HepG2 (cell line): ENCODE data around the gene TRIM28. TPM values are rescaled to one million over a fixed set of nuclear protein-coding genes. Genes with fewer than 3 reads are reported as not detected.

Experiments used
- AGO1 ChIP-seq: fragments of 200-400 bp; formaldehyde crosslinking; IDR thresholded peaks from 2 replicates; pipeline ENCODE4 v1.6.1; 2017; ENCODE audit warnings: mild to moderate bottlenecking, low read depth, low read length, moderate library complexity; ENCODE audit not compliant: poor library complexity, severe bottlenecking
- CEBPG ChIP-seq: IDR thresholded peaks from 2 replicates; pipeline ENCODE4 v1.6.1; 2016
- DNMT1 ChIP-seq: sonication (generic); formaldehyde crosslinking; IDR thresholded peaks from 2 replicates; pipeline ENCODE4 v1.5.1; 2020; ENCODE audit warnings: mild to moderate bottlenecking, missing genetic modification reagents
- EP300 ChIP-seq, 3 experiments: sonication (generic) in 1 of 3; formaldehyde crosslinking in 1 of 3; IDR thresholded peaks; 2 replicates each; pipeline versions ENCODE4 v1.5.1 to v1.6.1; 2011 to 2020; ENCODE audit warnings: low read depth in 2 of 3, low read length in 2 of 3, borderline replicate concordance in 1 of 3, improper control_type of control experiment in 1 of 3, mild to moderate bottlenecking in 1 of 3, missing genetic modification reagents in 1 of 3, moderate library complexity in 1 of 3
- GRHL1 ChIP-seq: sonication (generic); formaldehyde crosslinking; conservative IDR thresholded peaks from 2 replicates; pipeline ENCODE4 v1.8.0; 2022; ENCODE audit warnings: missing genetic modification reagents
- HDAC2 ChIP-seq: sonication (generic); formaldehyde crosslinking; IDR thresholded peaks from 2 replicates; pipeline ENCODE4 v1.4.0; 2020; ENCODE audit warnings: missing genetic modification reagents
- HMG20B ChIP-seq: conservative IDR thresholded peaks from 2 replicates; pipeline ENCODE4 v1.6.1; 2016; ENCODE audit warnings: missing genetic modification reagents, missing compliant biosample characterization
- MAF1 ChIP-seq: sonication (generic); formaldehyde crosslinking; IDR thresholded peaks from 2 replicates; pipeline ENCODE4 v1.5.0; 2020; ENCODE audit warnings: missing genetic modification reagents, borderline replicate concordance
- MIER2 ChIP-seq: IDR thresholded peaks from 2 replicates; pipeline ENCODE4 v1.6.1; 2016; ENCODE audit warnings: missing biosample characterization, missing genetic modification reagents
- NCOA5 ChIP-seq: sonication (generic); formaldehyde crosslinking; IDR thresholded peaks from 2 replicates; pipeline ENCODE4 v1.4.0; 2020; ENCODE audit warnings: missing genetic modification reagents
- NR3C1 ChIP-seq: sonication (generic); formaldehyde crosslinking; IDR thresholded peaks from 2 replicates; pipeline ENCODE4 v1.4.0; 2020; ENCODE audit warnings: missing genetic modification reagents
- PLRG1 ChIP-seq: fragments of 450-650 bp; conservative IDR thresholded peaks from 2 replicates; pipeline ENCODE4 v1.6.1; 2016
- RCOR2 ChIP-seq: IDR thresholded peaks from 2 replicates; pipeline ENCODE4 v1.6.1; 2016; ENCODE audit warnings: missing biosample characterization, missing genetic modification reagents
- RORA ChIP-seq: sonication (generic); formaldehyde crosslinking; IDR thresholded peaks from 2 replicates; pipeline ENCODE4 v1.5.0; 2020; ENCODE audit warnings: mild to moderate bottlenecking, missing genetic modification reagents, moderate library complexity
- SOX6 ChIP-seq, 2 experiments: fragments of 450-650 bp in 1 of 2; sonication (generic) in 1 of 2; formaldehyde crosslinking in 1 of 2; IDR thresholded peaks; 2 replicates each; pipeline versions ENCODE4 v1.4.0 to v1.6.1; 2017 to 2020; ENCODE audit warnings: antibody characterized with exemption in 1 of 2, mild to moderate bottlenecking in 1 of 2, missing genetic modification reagents in 1 of 2
- SRSF1 ChIP-seq: fragments of 200-400 bp; formaldehyde crosslinking; optimal IDR thresholded peaks from 2 replicates; pipeline ENCODE3; 2017; ENCODE audit warnings: mild to moderate bottlenecking, low read depth, low read length, moderate library complexity
- TBL1XR1 ChIP-seq: fragments of 150-350 bp; IDR thresholded peaks from 2 replicates; pipeline ENCODE4 v1.6.1; 2014; ENCODE audit warnings: borderline replicate concordance, low read length; ENCODE audit not compliant: partially characterized antibody
- TBX2 ChIP-seq: sonication (generic); formaldehyde crosslinking; IDR thresholded peaks from 2 replicates; pipeline ENCODE4 v1.5.0; 2020; ENCODE audit warnings: missing genetic modification reagents, mild to moderate bottlenecking, borderline replicate concordance
- ZFP90 ChIP-seq: sonication (generic); formaldehyde crosslinking; IDR thresholded peaks from 2 replicates; pipeline ENCODE4 v1.8.0; 2022; ENCODE audit warnings: missing genetic modification reagents, mild to moderate bottlenecking, inconsistent platforms, borderline replicate concordance
- ZNF235 ChIP-seq: sonication (generic); formaldehyde crosslinking; IDR thresholded peaks from 2 replicates; pipeline ENCODE4 v1.8.1; 2023; ENCODE audit warnings: mild to moderate bottlenecking, missing genetic modification reagents, borderline replicate concordance
- ZNF367 ChIP-seq: sonication (generic); formaldehyde crosslinking; IDR thresholded peaks from 2 replicates; pipeline ENCODE4 v1.4.0; 2020; ENCODE audit warnings: missing genetic modification reagents, borderline replicate concordance
- ZNF556 ChIP-seq: sonication (generic); formaldehyde crosslinking; IDR thresholded peaks from 2 replicates; pipeline ENCODE4 v1.4.0; 2020; ENCODE audit warnings: mild to moderate bottlenecking, missing genetic modification reagents, borderline replicate concordance
- ZNF563 ChIP-seq: sonication (generic); formaldehyde crosslinking; IDR thresholded peaks from 2 replicates; pipeline ENCODE4 v1.8.0; 2022; ENCODE audit warnings: mild to moderate bottlenecking, moderate library complexity, missing genetic modification reagents
- ZNF713 ChIP-seq: sonication (generic); formaldehyde crosslinking; IDR thresholded peaks from 2 replicates; pipeline ENCODE4 v1.4.0; 2020; ENCODE audit warnings: mild to moderate bottlenecking, missing genetic modification reagents
- ZNF792 ChIP-seq: IDR thresholded peaks from 2 replicates; pipeline ENCODE4 v1.6.1; 2016
- polyA plus RNA-seq, 8 experiments: library from polyadenylated mRNA; depleted of rRNA in 3 of 8; stranded (reverse) in 7 of 8; unstranded in 1 of 8; fragments of >200 nt; fragmentation: Illumina TruSeq in 4 of 8; extraction: Trizol in 4 of 8; gene quantifications; 2 replicates each; pipeline versions ENCODE4 v1.2.1 to v1.2.3, GENCODE V29; 2011 to 2016; ENCODE audit warnings: low read depth in 4 of 8, missing spikeins in 1 of 8, mixed read lengths in 1 of 8; ENCODE audit not compliant: insufficient read depth in 1 of 8
- total RNA-seq, 5 experiments: library from RNA; depleted of rRNA; stranded (reverse); fragments of >200 nt; fragmentation: Illumina TruSeq; extraction: Trizol; gene quantifications; 2 replicates each; pipeline ENCODE4 v1.2.3, GENCODE V29; 2016; ENCODE audit warnings: low read depth in 1 of 5
- TF ChIP-seq, protein P1 (sequence below): sonication (generic); formaldehyde crosslinking; IDR thresholded peaks from 2 replicates; pipeline ENCODE4 v1.8.0; 2023; ENCODE audit warnings: mild to moderate bottlenecking, missing genetic modification reagents
- TF ChIP-seq, protein P2 (sequence below): sonication (generic); formaldehyde crosslinking; conservative IDR thresholded peaks from 2 replicates; pipeline ENCODE4 v1.4.0; 2020; ENCODE audit warnings: missing genetic modification reagents

TRIM28 gene
- total and polyA plus RNA-seq, 2 of the 13 experiments (the other 11 are each of a cell fraction or from before 2014, with no cell fraction given): 361 to 439 TPM

- TF ChIP-seq, protein P1, sequence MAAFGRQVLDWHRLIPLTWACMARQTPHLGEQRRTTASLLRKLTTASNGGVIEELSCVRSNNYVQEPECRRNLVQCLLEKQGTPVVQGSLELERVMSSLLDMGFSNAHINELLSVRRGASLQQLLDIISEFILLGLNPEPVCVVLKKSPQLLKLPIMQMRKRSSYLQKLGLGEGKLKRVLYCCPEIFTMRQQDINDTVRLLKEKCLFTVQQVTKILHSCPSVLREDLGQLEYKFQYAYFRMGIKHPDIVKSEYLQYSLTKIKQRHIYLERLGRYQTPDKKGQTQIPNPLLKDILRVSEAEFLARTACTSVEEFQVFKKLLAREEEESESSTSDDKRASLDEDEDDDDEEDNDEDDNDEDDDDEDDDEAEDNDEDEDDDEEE (CRISPR knock-in tag): peak; percentile 74; the same call in 1 of the 2 replicates
- TF ChIP-seq PLRG1 (no peak), ZNF792 (CRISPR knock-in tag) (peak; percentile 51; the same call in 1 of the 2 replicates), AGO1 (peak; percentile 93), CEBPG (CRISPR knock-in tag) (no peak), GRHL1 (CRISPR knock-in tag) (no peak), TBX2 (CRISPR knock-in tag) (peak; percentile 65; the same call in 1 of the 2 replicates), ZNF563 (CRISPR knock-in tag) (peak; percentile 52; the same call in 1 of the 2 replicates), ZFP90 (CRISPR knock-in tag) (peak; percentile 45; the same call in 1 of the 2 replicates), MAF1 (no peak), SOX6 (IDR thresholded peaks at IDR 0.05) (no peak), SOX6 (CRISPR knock-in tag; IDR thresholded peaks at IDR 0.05) (peak; percentile 55; the same call in 1 of the 2 replicates), ZNF235 (CRISPR knock-in tag) (no peak; the same call in 1 of the 2 replicates), NR3C1 (CRISPR knock-in tag) (no peak), HDAC2 (CRISPR knock-in tag) (no peak), TBL1XR1 (no peak), EP300 (IDR thresholded peaks at IDR 0.05; ENCODE audit: low read depth in 2 of 2, low read length in 2 of 2) (peak in 1 of 2 experiments; percentile 44; a peak in 1 of 4 replicates), EP300 (CRISPR knock-in tag; IDR thresholded peaks at IDR 0.05; ENCODE audit: borderline replicate concordance) (peak; percentile 65), SRSF1 (peak; percentile 33), ZNF713 (CRISPR knock-in tag) (no peak), HMG20B (CRISPR knock-in tag) (no peak; the same call in 1 of the 2 replicates), ZNF556 (peak; percentile 35; the same call in 1 of the 2 replicates), NCOA5 (CRISPR knock-in tag) (no peak), RCOR2 (CRISPR knock-in tag) (no peak; the same call in 1 of the 2 replicates), DNMT1 (CRISPR knock-in tag) (no peak), MIER2 (CRISPR knock-in tag) (no peak), ZNF367 (CRISPR knock-in tag) (no peak), RORA (CRISPR knock-in tag) (no peak)
- TF ChIP-seq, protein P2, sequence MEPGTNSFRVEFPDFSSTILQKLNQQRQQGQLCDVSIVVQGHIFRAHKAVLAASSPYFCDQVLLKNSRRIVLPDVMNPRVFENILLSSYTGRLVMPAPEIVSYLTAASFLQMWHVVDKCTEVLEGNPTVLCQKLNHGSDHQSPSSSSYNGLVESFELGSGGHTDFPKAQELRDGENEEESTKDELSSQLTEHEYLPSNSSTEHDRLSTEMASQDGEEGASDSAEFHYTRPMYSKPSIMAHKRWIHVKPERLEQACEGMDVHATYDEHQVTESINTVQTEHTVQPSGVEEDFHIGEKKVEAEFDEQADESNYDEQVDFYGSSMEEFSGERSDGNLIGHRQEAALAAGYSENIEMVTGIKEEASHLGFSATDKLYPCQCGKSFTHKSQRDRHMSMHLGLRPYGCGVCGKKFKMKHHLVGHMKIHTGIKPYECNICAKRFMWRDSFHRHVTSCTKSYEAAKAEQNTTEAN (CRISPR knock-in tag): no peak
Measured at GRCh38 chr19:58572818-58573657, 29.2 kb downstream of the TRIM28 start, which contains the start of gene MZF1 (continued).
